Adrenal gland (tissue), 5 donors: ENCODE measurements around the gene CHD9.

Experiments used
- CTCF ChIP-seq, 6 experiments: fragments of 450-650 bp in 4 of 6; fragments of 200-600 bp in 2 of 6; sonication (generic) in 1 of 6; IDR thresholded peaks; 1 replicate in 5 of 6; 2 replicates in 1 of 6; pipeline versions ENCODE4 v1.5.1 to v1.8.0; 2016 to 2021; ENCODE audit warnings: antibody characterized with exemption in 6 of 6, mild to moderate bottlenecking in 2 of 6, moderate library complexity in 1 of 6
- POLR2A ChIP-seq, 2 donors: fragments of 450-650 bp; IDR thresholded peaks; one replicate each; pipeline ENCODE4 v1.6.1; 2017; ENCODE audit warnings: antibody characterized with exemption in 2 of 2, mild to moderate bottlenecking in 2 of 2, moderate library complexity in 1 of 2
- donor health status: DM: no; HTN: no; CAD: no.

GRCh38 chr16:53059672-53060071, 4.9 kb downstream of the CHD9 start:
- no peak for TF ChIP-seq CTCF (IDR thresholded peaks at IDR 0.05)
- TF ChIP-seq POLR2A (IDR thresholded peaks at IDR 0.05): no peak
